GM12891 (cell line): ENCODE data around the gene MTMR4.

Source experiments
- POLR2A ChIP-seq: IDR thresholded peaks from 2 replicates; pipeline ENCODE4 v1.6.1; 2011; ENCODE audit warnings: low read depth, low read length, control low read depth
- POLR2AphosphoS5 ChIP-seq: IDR thresholded peaks from 2 replicates; pipeline ENCODE4 v1.6.1; 2011; ENCODE audit warnings: low read depth, low read length, control low read depth
- POU2F2 ChIP-seq: IDR thresholded peaks from 2 replicates; pipeline ENCODE4 v1.6.1; 2011; ENCODE audit warnings: low read depth, mild to moderate bottlenecking, control low read depth, low read length, moderate library complexity

DNA sequence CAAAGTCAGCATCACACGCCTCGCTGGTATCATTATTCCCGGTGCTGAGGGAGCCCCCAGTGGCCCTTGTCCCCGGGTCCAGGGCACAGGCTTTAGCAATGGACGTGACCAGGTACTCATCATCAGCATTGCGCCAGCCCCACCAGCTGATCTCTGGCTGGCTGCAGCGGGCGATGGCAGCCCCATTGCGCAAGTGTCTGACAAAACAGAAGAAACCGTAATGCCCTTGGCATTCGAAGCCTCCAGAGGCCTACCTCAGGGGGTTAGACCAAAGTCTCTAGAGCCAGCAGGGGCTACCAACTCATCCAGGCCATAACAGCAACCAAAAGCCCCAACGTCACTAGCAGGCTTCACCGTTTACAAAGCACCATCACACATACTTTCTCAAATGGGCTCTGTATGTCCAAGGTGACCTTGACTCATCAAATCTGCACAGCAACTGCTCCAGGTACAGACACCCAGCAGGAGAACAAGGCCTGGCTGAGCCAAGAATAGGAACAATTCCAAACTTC is 7.3 kb downstream of the MTMR4 start:
- TF ChIP-seq POLR2A, result no peak
- TF ChIP-seq POU2F2, result no peak
- TF ChIP-seq POLR2AphosphoS5, result no peak
